ENCODE data around the gene WDFY3.

Gene WDFY3

GRCh38 chr4:84778041-84778440, 188.4 kb downstream of the WDFY3 start:
- Histone ChIP-seq H3K9ac (ENCODE audit: low read depth, low read length) (no peak overlapping the region), H3K27me3 (ENCODE audit: control insufficient read depth, insufficient read depth, low read length) (no peaks in the 10 kb centered on the region), H3K36me3 (ENCODE audit: control insufficient read depth, insufficient read depth, low read length) (peaks cover 18% of the 10 kb centered on the region), H3K4me1 (ENCODE audit: control insufficient read depth, insufficient read depth, low read length) (no peaks in the 10 kb centered on the region), H3K9me3 (ENCODE audit: control insufficient read depth, insufficient read depth, low read length) (no peaks in the 10 kb centered on the region), H3K4me3 (ENCODE audit: low read depth, low read length) (no peak overlapping the region)

DNA sequence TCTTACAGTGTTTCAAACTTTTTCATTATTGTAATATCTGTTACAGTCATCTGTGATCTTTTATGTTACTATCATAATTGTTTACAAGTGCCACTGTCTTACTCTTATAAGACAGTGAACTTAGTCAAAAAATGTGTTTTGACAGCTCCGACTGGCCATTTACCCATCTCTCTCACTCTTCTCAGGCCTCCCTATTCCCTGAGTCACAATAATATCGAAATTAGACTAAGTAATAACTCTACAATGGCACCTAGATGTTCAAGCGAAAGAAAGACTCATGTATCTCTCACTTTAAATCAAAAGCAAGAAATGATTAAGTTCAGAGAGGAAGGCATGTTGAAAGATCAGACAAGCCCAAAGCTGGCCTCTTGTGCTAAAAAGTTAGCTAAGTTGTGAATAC, 199.3 kb downstream of the WDFY3 start:
- no peak overlapping the region for H3K9ac ChIP-seq (ENCODE audit: low read depth, low read length)
- H3K4me3 ChIP-seq (ENCODE audit: low read depth, low read length) = no peak overlapping the region
- H3K4me1 ChIP-seq (ENCODE audit: control insufficient read depth, insufficient read depth, low read length) = no peaks in the 10 kb centered on the region
- no peaks in the 10 kb centered on the region for H3K27me3 ChIP-seq (ENCODE audit: control insufficient read depth, insufficient read depth, low read length)
- H3K36me3 ChIP-seq (ENCODE audit: control insufficient read depth, insufficient read depth, low read length) = no peaks in the 10 kb centered on the region
- H3K9me3 ChIP-seq (ENCODE audit: control insufficient read depth, insufficient read depth, low read length) = no peaks in the 10 kb centered on the region

- Histone ChIP-seq H3K27me3 (ENCODE audit: control insufficient read depth, insufficient read depth, low read length) (no peaks in the 10 kb centered on the region), H3K36me3 (ENCODE audit: control insufficient read depth, insufficient read depth, low read length) (no peaks in the 10 kb centered on the region), H3K4me1 (ENCODE audit: control insufficient read depth, insufficient read depth, low read length) (no peaks in the 10 kb centered on the region)
Observed at GRCh38 chr4:84753321-84753972, 213.0 kb downstream of the WDFY3 start.

GRCh38 chr4:84751707-84752106, 214.8 kb downstream of the WDFY3 start:
- no peaks in the 10 kb centered on the region for H3K36me3 ChIP-seq (ENCODE audit: control insufficient read depth, insufficient read depth, low read length)
- no peaks in the 10 kb centered on the region for H3K9me3 ChIP-seq (ENCODE audit: control insufficient read depth, insufficient read depth, low read length)
- H3K9ac ChIP-seq (ENCODE audit: low read depth, low read length) = no peak overlapping the region
- no peaks in the 10 kb centered on the region for H3K4me1 ChIP-seq (ENCODE audit: control insufficient read depth, insufficient read depth, low read length)
- H3K4me3 ChIP-seq (ENCODE audit: low read depth, low read length) = no peak overlapping the region
- no peaks in the 10 kb centered on the region for H3K27me3 ChIP-seq (ENCODE audit: control insufficient read depth, insufficient read depth, low read length)

More at GRCh38 chr4:84753321-84753972, 213.0 kb downstream of the WDFY3 start:
- Histone ChIP-seq H3K4me3 (ENCODE audit: low read depth, low read length) (no peak overlapping the region), H3K9me3 (ENCODE audit: control insufficient read depth, insufficient read depth, low read length) (no peaks in the 10 kb centered on the region), H3K9ac (ENCODE audit: low read depth, low read length) (no peak overlapping the region)

- no peaks in the 10 kb centered on the region for H3K4me1 ChIP-seq (ENCODE audit: control insufficient read depth, insufficient read depth, low read length)
- H3K9me3 ChIP-seq (ENCODE audit: control insufficient read depth, insufficient read depth, low read length) = no peaks in the 10 kb centered on the region
- no peak overlapping the region for H3K4me3 ChIP-seq (ENCODE audit: low read depth, low read length)
- no peaks in the 10 kb centered on the region for H3K27me3 ChIP-seq (ENCODE audit: control insufficient read depth, insufficient read depth, low read length)
- no peak overlapping the region for H3K9ac ChIP-seq (ENCODE audit: low read depth, low read length)
- no peaks in the 10 kb centered on the region for H3K36me3 ChIP-seq (ENCODE audit: control insufficient read depth, insufficient read depth, low read length)
Observed at GRCh38 chr4:84750960-84751283, 215.6 kb downstream of the WDFY3 start.

DNA sequence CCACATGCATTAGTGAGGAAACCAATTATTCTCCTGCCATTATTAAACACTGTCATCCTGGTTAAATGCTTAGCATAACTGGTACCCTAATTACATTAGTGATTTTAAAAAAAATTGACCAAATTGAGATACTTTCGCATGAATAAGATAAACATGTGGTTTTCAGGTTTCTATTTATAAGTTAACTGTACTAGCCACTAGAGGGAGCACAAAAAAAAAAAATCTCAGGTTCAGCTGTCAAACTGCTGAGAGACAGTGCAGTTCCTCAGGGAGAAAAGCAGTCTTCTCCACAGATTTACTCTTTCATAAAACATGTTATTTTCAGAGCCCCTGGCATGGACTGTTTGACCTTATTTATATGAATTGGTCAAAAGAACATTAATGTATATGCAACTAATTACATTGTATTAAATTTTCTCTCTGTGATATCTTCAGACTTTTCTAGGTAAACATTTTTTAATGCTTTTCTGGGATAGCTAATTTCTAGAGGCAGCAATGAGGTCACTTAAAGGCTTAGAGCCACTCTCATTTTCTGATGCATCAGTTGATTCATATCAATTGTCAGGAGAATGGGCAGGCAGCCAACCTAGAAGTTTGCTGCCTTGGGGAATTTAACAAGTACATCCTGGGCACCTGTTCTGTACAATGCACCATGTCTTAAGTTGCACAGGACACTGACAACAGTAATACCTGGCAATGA, 216.1 kb downstream of the WDFY3 start:
- Histone ChIP-seq H3K27me3 (ENCODE audit: control insufficient read depth, insufficient read depth, low read length) (no peaks in the 10 kb centered on the region), H3K9me3 (ENCODE audit: control insufficient read depth, insufficient read depth, low read length) (no peaks in the 10 kb centered on the region), H3K9ac (ENCODE audit: low read depth, low read length) (no peak overlapping the region), H3K4me3 (ENCODE audit: low read depth, low read length) (no peak overlapping the region), H3K36me3 (ENCODE audit: control insufficient read depth, insufficient read depth, low read length) (no peaks in the 10 kb centered on the region), H3K4me1 (ENCODE audit: control insufficient read depth, insufficient read depth, low read length) (no peaks in the 10 kb centered on the region)

DNA sequence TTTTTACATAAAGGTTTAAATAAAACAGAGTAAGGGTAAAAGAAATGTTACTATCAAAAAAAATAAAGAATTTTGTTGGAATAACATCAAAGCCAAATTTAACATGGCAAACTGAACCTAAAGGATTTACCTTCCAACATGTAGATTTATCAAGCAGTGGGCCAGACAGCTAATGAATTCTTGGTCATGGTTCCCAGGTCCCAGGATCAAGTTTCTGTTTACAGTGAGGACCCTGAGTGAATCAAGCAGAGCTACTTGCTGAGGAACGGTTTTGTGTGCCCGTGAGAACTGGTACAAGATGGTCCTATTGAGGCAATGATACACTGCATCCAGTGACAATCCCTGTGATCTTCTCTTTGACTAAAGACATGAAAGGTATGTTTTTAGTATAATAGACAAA, 226.4 kb downstream of the WDFY3 start:
- no peak overlapping the region for H3K9ac ChIP-seq (ENCODE audit: low read depth, low read length)
- H3K36me3 ChIP-seq (ENCODE audit: control insufficient read depth, insufficient read depth, low read length) = peaks cover 13% of the 10 kb centered on the region
- H3K4me1 ChIP-seq (ENCODE audit: control insufficient read depth, insufficient read depth, low read length) = no peaks in the 10 kb centered on the region
- no peaks in the 10 kb centered on the region for H3K27me3 ChIP-seq (ENCODE audit: control insufficient read depth, insufficient read depth, low read length)
- no peak overlapping the region for H3K4me3 ChIP-seq (ENCODE audit: low read depth, low read length)
- H3K9me3 ChIP-seq (ENCODE audit: control insufficient read depth, insufficient read depth, low read length) = no peaks in the 10 kb centered on the region

- Histone ChIP-seq H3K36me3 (ENCODE audit: control insufficient read depth, insufficient read depth, low read length) (peaks cover 13% of the 10 kb centered on the region), H3K4me3 (ENCODE audit: low read depth, low read length) (no peak overlapping the region), H3K4me1 (ENCODE audit: control insufficient read depth, insufficient read depth, low read length) (no peaks in the 10 kb centered on the region), H3K9me3 (ENCODE audit: control insufficient read depth, insufficient read depth, low read length) (no peaks in the 10 kb centered on the region), H3K9ac (ENCODE audit: low read depth, low read length) (no peak overlapping the region), H3K27me3 (ENCODE audit: control insufficient read depth, insufficient read depth, low read length) (no peaks in the 10 kb centered on the region)
Observed at GRCh38 chr4:84738622-84739021, 227.9 kb downstream of the WDFY3 start.

GRCh38 chr4:84737656-84738055, 228.8 kb downstream of the WDFY3 start:
- H3K9ac ChIP-seq (ENCODE audit: low read depth, low read length) = no peak overlapping the region
- H3K36me3 ChIP-seq (ENCODE audit: control insufficient read depth, insufficient read depth, low read length) = peaks cover 13% of the 10 kb centered on the region
- no peaks in the 10 kb centered on the region for H3K27me3 ChIP-seq (ENCODE audit: control insufficient read depth, insufficient read depth, low read length)
- no peaks in the 10 kb centered on the region for H3K4me1 ChIP-seq (ENCODE audit: control insufficient read depth, insufficient read depth, low read length)
- no peaks in the 10 kb centered on the region for H3K9me3 ChIP-seq (ENCODE audit: control insufficient read depth, insufficient read depth, low read length)
- no peak overlapping the region for H3K4me3 ChIP-seq (ENCODE audit: low read depth, low read length)

- no peaks in the 10 kb centered on the region for H3K27me3 ChIP-seq (ENCODE audit: control insufficient read depth, insufficient read depth, low read length)
- no peak overlapping the region for H3K4me3 ChIP-seq (ENCODE audit: low read depth, low read length)
- H3K4me1 ChIP-seq (ENCODE audit: control insufficient read depth, insufficient read depth, low read length) = no peaks in the 10 kb centered on the region
- peaks cover 2% of the 10 kb centered on the region for H3K36me3 ChIP-seq (ENCODE audit: control insufficient read depth, insufficient read depth, low read length)
- no peaks in the 10 kb centered on the region for H3K9me3 ChIP-seq (ENCODE audit: control insufficient read depth, insufficient read depth, low read length)
- no peak overlapping the region for H3K9ac ChIP-seq (ENCODE audit: low read depth, low read length)
Observed at GRCh38 chr4:84734037-84734436, 232.5 kb downstream of the WDFY3 start.

- Histone ChIP-seq H3K27me3 (ENCODE audit: control insufficient read depth, insufficient read depth, low read length) (no peaks in the 10 kb centered on the region), H3K9me3 (ENCODE audit: control insufficient read depth, insufficient read depth, low read length) (no peaks in the 10 kb centered on the region), H3K4me1 (ENCODE audit: control insufficient read depth, insufficient read depth, low read length) (no peaks in the 10 kb centered on the region), H3K4me3 (ENCODE audit: low read depth, low read length) (no peak overlapping the region), H3K36me3 (ENCODE audit: control insufficient read depth, insufficient read depth, low read length) (no peaks in the 10 kb centered on the region), H3K9ac (ENCODE audit: low read depth, low read length) (no peak overlapping the region)
Observed at GRCh38 chr4:84733343-84734033, 233.0 kb downstream of the WDFY3 start.

DNA sequence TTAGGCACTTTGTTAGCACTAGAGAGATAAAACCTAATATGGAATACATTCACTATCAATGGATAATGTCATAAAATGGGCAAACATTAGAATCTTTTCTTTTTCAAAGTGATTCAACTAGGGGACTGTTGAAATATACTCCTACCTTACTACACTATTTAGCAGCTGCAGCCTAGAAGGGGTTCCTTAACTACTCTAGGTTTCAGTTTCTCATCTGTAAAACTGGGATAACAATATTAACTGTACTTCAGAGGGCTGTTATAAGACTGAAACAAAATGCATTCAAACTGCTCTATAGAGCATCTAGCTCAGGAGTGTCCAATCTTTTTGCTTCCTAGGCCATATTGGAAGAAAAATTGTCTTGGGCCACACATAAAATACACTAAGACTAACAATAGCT, 236.1 kb downstream of the WDFY3 start:
- H3K4me3 ChIP-seq (ENCODE audit: low read depth, low read length) = no peak overlapping the region
- no peaks in the 10 kb centered on the region for H3K27me3 ChIP-seq (ENCODE audit: control insufficient read depth, insufficient read depth, low read length)
- no peaks in the 10 kb centered on the region for H3K9me3 ChIP-seq (ENCODE audit: control insufficient read depth, insufficient read depth, low read length)
- no peaks in the 10 kb centered on the region for H3K36me3 ChIP-seq (ENCODE audit: control insufficient read depth, insufficient read depth, low read length)
- H3K4me1 ChIP-seq (ENCODE audit: control insufficient read depth, insufficient read depth, low read length) = no peaks in the 10 kb centered on the region
- H3K9ac ChIP-seq (ENCODE audit: low read depth, low read length) = no peak overlapping the region
